ENCODE results near the gene NHS.

NHS gene

GRCh38 chrX:17448188-17448587 lies 73.2 kb downstream of the NHS start:
- Histone ChIP-seq H4K20me1 (ENCODE audit: control insufficient read depth, insufficient read depth, low read depth, low read length) (no peaks in the 10 kb centered on the region), H3K4me2 (ENCODE audit: low read length) (no peak overlapping the region), H3K4me1 (ENCODE audit: control insufficient read depth, low read length) (no peaks in the 10 kb centered on the region), H3K27ac (ENCODE audit: low read depth, low read length) (no peak overlapping the region), H3K4me3 (ENCODE audit: low read length) (no peak overlapping the region), H3K9me3 (ENCODE audit: control insufficient read depth, insufficient read depth, low read length) (no peaks in the 10 kb centered on the region), H3K36me3 (ENCODE audit: control insufficient read depth, low read length) (no peaks in the 10 kb centered on the region), H3K27me3 (ENCODE audit: control insufficient read depth, low read length) (no peaks in the 10 kb centered on the region), H3F3A (ENCODE audit: control insufficient read depth, insufficient read depth) (no peaks in the 10 kb centered on the region), H3K79me2 (ENCODE audit: control insufficient read depth, low read length) (no peaks in the 10 kb centered on the region), H3K9me2 (replicated peaks; ENCODE audit: control insufficient read depth, low read length) (no peaks in the 10 kb centered on the region)
- TF ChIP-seq EZH2phosphoT487 (IDR thresholded peaks at IDR 0.05; ENCODE audit: borderline replicate concordance, low read length) (no peak), CTCF (IDR thresholded peaks at IDR 0.05; ENCODE audit: low read depth, low read length, poor library complexity, severe bottlenecking) (no peak)

GRCh38 chrX:17449866-17450265 lies 74.9 kb downstream of the NHS start:
- Histone ChIP-seq H3K4me1 (ENCODE audit: control insufficient read depth, low read length) (no peaks in the 10 kb centered on the region), H4K20me1 (ENCODE audit: control insufficient read depth, insufficient read depth, low read depth, low read length) (no peaks in the 10 kb centered on the region), H3K9me2 (replicated peaks; ENCODE audit: control insufficient read depth, low read length) (no peaks in the 10 kb centered on the region), H3K36me3 (ENCODE audit: control insufficient read depth, low read length) (no peaks in the 10 kb centered on the region), H3K4me2 (ENCODE audit: low read length) (no peak overlapping the region), H3K9me3 (ENCODE audit: control insufficient read depth, insufficient read depth, low read length) (no peaks in the 10 kb centered on the region), H3K27ac (ENCODE audit: low read depth, low read length) (no peak overlapping the region), H3K27me3 (ENCODE audit: control insufficient read depth, low read length) (no peaks in the 10 kb centered on the region), H3F3A (ENCODE audit: control insufficient read depth, insufficient read depth) (no peaks in the 10 kb centered on the region), H3K79me2 (ENCODE audit: control insufficient read depth, low read length) (no peaks in the 10 kb centered on the region), H3K4me3 (ENCODE audit: low read length) (no peak overlapping the region)
- TF ChIP-seq EZH2phosphoT487 (IDR thresholded peaks at IDR 0.05; ENCODE audit: borderline replicate concordance, low read length) (no peak), CTCF (IDR thresholded peaks at IDR 0.05; ENCODE audit: low read depth, low read length, poor library complexity, severe bottlenecking) (no peak)

- Histone ChIP-seq H3K4me3 (ENCODE audit: low read length) (no peak overlapping the region), H3K27me3 (ENCODE audit: control insufficient read depth, low read length) (no peaks in the 10 kb centered on the region), H3K4me2 (ENCODE audit: low read length) (no peak overlapping the region), H3K9me3 (ENCODE audit: control insufficient read depth, insufficient read depth, low read length) (no peaks in the 10 kb centered on the region), H3K79me2 (ENCODE audit: control insufficient read depth, low read length) (no peaks in the 10 kb centered on the region), H3K36me3 (ENCODE audit: control insufficient read depth, low read length) (no peaks in the 10 kb centered on the region), H3K27ac (ENCODE audit: low read depth, low read length) (no peak overlapping the region), H4K20me1 (ENCODE audit: control insufficient read depth, insufficient read depth, low read depth, low read length) (no peaks in the 10 kb centered on the region), H3K4me1 (ENCODE audit: control insufficient read depth, low read length) (no peaks in the 10 kb centered on the region), H3K9me2 (replicated peaks; ENCODE audit: control insufficient read depth, low read length) (no peaks in the 10 kb centered on the region), H3F3A (ENCODE audit: control insufficient read depth, insufficient read depth) (no peaks in the 10 kb centered on the region)
- TF ChIP-seq CTCF (IDR thresholded peaks at IDR 0.05; ENCODE audit: low read depth, low read length, poor library complexity, severe bottlenecking) (no peak), EZH2phosphoT487 (IDR thresholded peaks at IDR 0.05; ENCODE audit: borderline replicate concordance, low read length) (no peak)
Measured at GRCh38 chrX:17453788-17454187, 78.8 kb downstream of the NHS start.

GRCh38 chrX:17456526-17456925 lies 81.5 kb downstream of the NHS start:
- Histone ChIP-seq H3F3A (ENCODE audit: control insufficient read depth, insufficient read depth) (no peaks in the 10 kb centered on the region), H3K27ac (ENCODE audit: low read depth, low read length) (no peak overlapping the region), H3K79me2 (ENCODE audit: control insufficient read depth, low read length) (no peaks in the 10 kb centered on the region), H3K9me3 (ENCODE audit: control insufficient read depth, insufficient read depth, low read length) (no peaks in the 10 kb centered on the region), H3K4me1 (ENCODE audit: control insufficient read depth, low read length) (no peaks in the 10 kb centered on the region), H3K4me2 (ENCODE audit: low read length) (no peak overlapping the region), H3K27me3 (ENCODE audit: control insufficient read depth, low read length) (no peaks in the 10 kb centered on the region), H3K4me3 (ENCODE audit: low read length) (no peak overlapping the region), H4K20me1 (ENCODE audit: control insufficient read depth, insufficient read depth, low read depth, low read length) (no peaks in the 10 kb centered on the region), H3K36me3 (ENCODE audit: control insufficient read depth, low read length) (no peaks in the 10 kb centered on the region), H3K9me2 (replicated peaks; ENCODE audit: control insufficient read depth, low read length) (no peaks in the 10 kb centered on the region)
- no peak for TF ChIP-seq EZH2phosphoT487 (IDR thresholded peaks at IDR 0.05; ENCODE audit: borderline replicate concordance, low read length)
- no peak for TF ChIP-seq CTCF (IDR thresholded peaks at IDR 0.05; ENCODE audit: low read depth, low read length, poor library complexity, severe bottlenecking)

Data from DOHH2 (cell line).